H1 (cell line): ENCODE results near the gene CRYBG1. TPM values are rescaled to one million over a fixed set of nuclear protein-coding genes. Genes with fewer than 3 reads are reported as not detected.

Experiments used
- CTCF ChIA-PET: fragments of 300-600 bp; sonication (Branson Sonifier 250); formaldehyde crosslinking; loops from one replicate; lab custom pipeline; 2021; ENCODE audit not compliant: partially characterized antibody; lab: Charles Lee
- POLR2A ChIA-PET: fragments of 300-600 bp; sonication (Branson Sonifier 250); formaldehyde crosslinking; loops from one replicate; lab custom pipeline; 2021; ENCODE audit warnings: inconsistent platforms; ENCODE audit not compliant: partially characterized antibody; lab: Charles Lee
- DNase-seq, 2 experiments: peaks; one replicate each; pipeline versions ENCODE4 v3.0.0 to v3.0.0-alpha.2; 2010 to 2022; ENCODE audit warnings: low spot score in 2 of 2, low read depth in 1 of 2, mixed read lengths in 1 of 2
- FAIRE-seq: peaks from 2 replicates; lab custom pipeline; 2011; peaks lifted over from hg19 to GRCh38; lab: Jason Lieb, UNC
- H2AFZ ChIP-seq: 2 replicates; pipeline ENCODE4 v1.8.1; 2012; ENCODE audit warnings: low read length, inconsistent platforms
- H2AK5ac ChIP-seq: 2 replicates; pipeline ENCODE4 v1.6.1; 2013; ENCODE audit warnings: low read depth, low read length
- H2BK120ac ChIP-seq: replicated peaks from 2 replicates; pipeline ENCODE3; 2013; ENCODE audit warnings: low read depth, low read length, inconsistent platforms
- H2BK12ac ChIP-seq: 2 replicates; pipeline ENCODE4 v1.6.1; 2013; ENCODE audit warnings: low read depth, low read length
- H2BK15ac ChIP-seq: 2 replicates; pipeline ENCODE4 v1.6.1; 2013; ENCODE audit warnings: low read length
- H2BK20ac ChIP-seq: 2 replicates; pipeline ENCODE4 v1.6.1; 2013; ENCODE audit warnings: low read length
- H2BK5ac ChIP-seq: 2 replicates; pipeline ENCODE4 v1.6.1; 2013; ENCODE audit warnings: low read depth, low read length
- H3K14ac ChIP-seq: 2 replicates; pipeline ENCODE4 v1.6.1; 2013; ENCODE audit warnings: inconsistent platforms; ENCODE audit not compliant: insufficient read length
- H3K18ac ChIP-seq: 2 replicates; pipeline ENCODE4 v1.6.1; 2013; ENCODE audit warnings: low read length; ENCODE audit errors: extremely low read depth
- H3K23ac ChIP-seq: 2 replicates; pipeline ENCODE4 v1.6.1; 2013; ENCODE audit warnings: inconsistent platforms; ENCODE audit not compliant: insufficient read length
- H3K23me2 ChIP-seq: 2 replicates; pipeline ENCODE4 v1.6.1; 2013; ENCODE audit warnings: low read depth, low read length
- H3K27ac ChIP-seq: 2 replicates; pipeline ENCODE4 v1.6.1; 2011; ENCODE audit warnings: low read depth, low read length, inconsistent platforms
- H3K27me3 ChIP-seq, 4 experiments: replicated peaks in 1 of 4; 1 replicate in 1 of 4; 2 replicates in 3 of 4; pipeline versions ENCODE4 v1.6.1 to v1.8.1; 2011 to 2013; ENCODE audit warnings: low read length in 3 of 4, mild to moderate bottlenecking in 3 of 4, inconsistent platforms in 2 of 4, mixed read lengths in 2 of 4, moderate library complexity in 1 of 4; ENCODE audit not compliant: control insufficient read depth in 3 of 4, insufficient read depth in 3 of 4; ENCODE audit errors: extremely low read depth in 1 of 4
- H3K36me3 ChIP-seq, 4 experiments: 2 replicates each; pipeline versions ENCODE4 v1.6.1 to v1.8.1; 2011 to 2013; ENCODE audit warnings: mild to moderate bottlenecking in 4 of 4, low read length in 3 of 4, moderate library complexity in 2 of 4, control low read depth in 1 of 4, inconsistent platforms in 1 of 4; ENCODE audit not compliant: insufficient read depth in 4 of 4, control insufficient read depth in 2 of 4
- H3K4ac ChIP-seq: replicated peaks from 2 replicates; pipeline ENCODE3; 2013; ENCODE audit warnings: low read length, low read depth, mixed read lengths, inconsistent platforms; ENCODE audit not compliant: insufficient read length
- H3K4me1 ChIP-seq, 4 experiments: replicated peaks in 1 of 4; 1 replicate in 1 of 4; 2 replicates in 3 of 4; pipeline versions ENCODE4 v1.6.1 to v1.8.1; 2011 to 2013; ENCODE audit warnings: low read length in 3 of 4, inconsistent platforms in 2 of 4, mixed read lengths in 1 of 4; ENCODE audit not compliant: insufficient read depth in 4 of 4, control insufficient read depth in 3 of 4
- H3K4me2 ChIP-seq, 2 experiments: 2 replicates each; pipeline versions ENCODE4 v1.6.1 to v1.8.1; 2011 to 2013; ENCODE audit warnings: low read depth in 2 of 2, low read length in 2 of 2, control low read depth in 1 of 2, inconsistent platforms in 1 of 2, mild to moderate bottlenecking in 1 of 2; ENCODE audit not compliant: insufficient read depth in 1 of 2
- H3K4me3 ChIP-seq, 4 experiments: fragments of 200-600, 300-600 bp in 1 of 4; sonication (generic), shearing (Covaris generic), sonication (Bioruptor Twin) in 1 of 4; 2 replicates each; pipeline versions ENCODE4 v1.5.1 to v1.8.1; 2011 to 2016; ENCODE audit warnings: low read length in 4 of 4, low read depth in 3 of 4, control low read depth in 2 of 4, inconsistent platforms in 2 of 4, mild to moderate bottlenecking in 2 of 4, mixed read lengths in 1 of 4, moderate library complexity in 1 of 4; ENCODE audit not compliant: insufficient read depth in 2 of 4; ENCODE audit errors: extremely low read depth in 1 of 4
- H3K56ac ChIP-seq: replicated peaks from 2 replicates; pipeline ENCODE3; 2013; ENCODE audit warnings: low read depth, mild to moderate bottlenecking, mixed read lengths, low read length, inconsistent platforms; ENCODE audit not compliant: insufficient read length
- H3K79me1 ChIP-seq: 2 replicates; pipeline ENCODE4 v1.6.1; 2013; ENCODE audit warnings: low read depth, low read length, control low read depth
- H3K79me2 ChIP-seq, 2 experiments: 2 replicates each; pipeline versions ENCODE4 v1.6.1 to v1.8.1; 2012 to 2013; ENCODE audit warnings: low read length in 2 of 2, mild to moderate bottlenecking in 2 of 2, inconsistent platforms in 1 of 2; ENCODE audit not compliant: insufficient read depth in 2 of 2, control insufficient read depth in 1 of 2
- H3K9ac ChIP-seq, 4 experiments: replicated peaks in 1 of 4; 1 replicate in 1 of 4; 2 replicates in 3 of 4; pipeline versions ENCODE4 v1.6.1 to v1.8.1; 2011 to 2013; ENCODE audit warnings: low read depth in 3 of 4, low read length in 3 of 4, control low read depth in 2 of 4, mild to moderate bottlenecking in 2 of 4, moderate library complexity in 2 of 4, inconsistent platforms in 1 of 4; ENCODE audit errors: extremely low read depth in 1 of 4
- H3K9me3 ChIP-seq, 2 experiments: 2 replicates each; pipeline versions ENCODE4 v1.6.1 to v1.8.1; 2012 to 2013; ENCODE audit warnings: mild to moderate bottlenecking in 2 of 2, moderate library complexity in 2 of 2, control low read depth in 1 of 2, inconsistent platforms in 1 of 2, low read depth in 1 of 2, low read length in 1 of 2, mixed read lengths in 1 of 2; ENCODE audit not compliant: insufficient read depth in 2 of 2
- H4K20me1 ChIP-seq, 2 experiments: replicated peaks in 1 of 2; 2 replicates each; pipeline versions ENCODE3 to v1.8.1; 2011 to 2013; ENCODE audit warnings: inconsistent platforms in 2 of 2, low read length in 2 of 2, mild to moderate bottlenecking in 1 of 2; ENCODE audit not compliant: insufficient read depth in 2 of 2, control insufficient read depth in 1 of 2
- H4K5ac ChIP-seq: 2 replicates; pipeline ENCODE4 v1.6.1; 2013; ENCODE audit warnings: low read length, low read depth, mixed read lengths, inconsistent platforms; ENCODE audit not compliant: insufficient read length
- H4K8ac ChIP-seq: 2 replicates; pipeline ENCODE4 v1.8.0; 2013; ENCODE audit warnings: mild to moderate bottlenecking, moderate library complexity, low read length, inconsistent platforms; ENCODE audit not compliant: insufficient read depth; ENCODE audit errors: extremely low read depth
- H4K91ac ChIP-seq: replicated peaks from 2 replicates; pipeline ENCODE3; 2013; ENCODE audit warnings: low read length, mixed read lengths, inconsistent platforms; ENCODE audit not compliant: insufficient read length
- BRCA1 ChIP-seq: IDR thresholded peaks from 2 replicates; pipeline ENCODE4 v1.6.1; 2012; ENCODE audit warnings: low read depth, low read length, improper control_type of control experiment
- FOSL1 ChIP-seq: IDR thresholded peaks from 2 replicates; pipeline ENCODE4 v1.6.1; 2011; ENCODE audit warnings: mild to moderate bottlenecking, low read depth, low read length, moderate library complexity; ENCODE audit not compliant: insufficient read depth
- RFX5 ChIP-seq: IDR thresholded peaks from 2 replicates; pipeline ENCODE4 v1.6.1; 2011; ENCODE audit warnings: low read depth, low read length, improper control_type of control experiment, borderline replicate concordance
- SIN3A ChIP-seq, 2 experiments: IDR thresholded peaks in 1 of 2; conservative IDR thresholded peaks in 1 of 2; 2 replicates each; pipeline ENCODE4 v1.6.1; 2011 to 2012; ENCODE audit warnings: low read length in 2 of 2, improper control_type of control experiment in 1 of 2, low read depth in 1 of 2, mild to moderate bottlenecking in 1 of 2
- WGBS, 2 experiments: shearing (Covaris generic) in 1 of 2; methylation state at CpG; one replicate each; pipeline versions ENCODE4 v1.1.6 to v1.1.7; 2013 to 2015; ENCODE audit warnings: low lambda C conversion rate in 2 of 2, mixed read lengths in 2 of 2, inconsistent platforms in 1 of 2, low coverage in 1 of 2, missing lambda C conversion rate in 1 of 2; ENCODE audit not compliant: insufficient replicate concordance in 2 of 2, insufficient coverage in 1 of 2, insufficient read length in 1 of 2; ENCODE audit errors: extremely low coverage in 1 of 2, missing lambda C conversion rate in 1 of 2; 5-methylcytosine and 5-hydroxymethylcytosine counted together
- polyA plus RNA-seq, 7 experiments: library from polyadenylated mRNA; depleted of rRNA in 3 of 7; stranded (reverse) in 5 of 7; unstranded in 2 of 7; fragments of >200 nt in 5 of 7; fragments of 200-250 nt in 2 of 7; gene quantifications; 1 replicate in 5 of 7; 2 replicates in 1 of 7; 4 replicates in 1 of 7; pipeline versions ENCODE4 v1.2.1 to v1.2.3, GENCODE V29; 2011 to 2013; ENCODE audit warnings: missing spikeins in 2 of 7, mixed read lengths in 2 of 7
- total RNA-seq: library from RNA; stranded (reverse); fragmentation: NEBNext Ultra II Directional; extraction: Animal tissue kit (Norgen Biotek cat#: 25700); gene quantifications from 2 replicates; pipeline ENCODE4 v1.2.1, GENCODE V29; 2021

Gene CRYBG1
- total and polyA plus RNA-seq, 2 of the 8 experiments (the other 6 are each of a cell fraction or from before 2014, with no cell fraction given), result 2.2 to 11.6 TPM

DNA sequence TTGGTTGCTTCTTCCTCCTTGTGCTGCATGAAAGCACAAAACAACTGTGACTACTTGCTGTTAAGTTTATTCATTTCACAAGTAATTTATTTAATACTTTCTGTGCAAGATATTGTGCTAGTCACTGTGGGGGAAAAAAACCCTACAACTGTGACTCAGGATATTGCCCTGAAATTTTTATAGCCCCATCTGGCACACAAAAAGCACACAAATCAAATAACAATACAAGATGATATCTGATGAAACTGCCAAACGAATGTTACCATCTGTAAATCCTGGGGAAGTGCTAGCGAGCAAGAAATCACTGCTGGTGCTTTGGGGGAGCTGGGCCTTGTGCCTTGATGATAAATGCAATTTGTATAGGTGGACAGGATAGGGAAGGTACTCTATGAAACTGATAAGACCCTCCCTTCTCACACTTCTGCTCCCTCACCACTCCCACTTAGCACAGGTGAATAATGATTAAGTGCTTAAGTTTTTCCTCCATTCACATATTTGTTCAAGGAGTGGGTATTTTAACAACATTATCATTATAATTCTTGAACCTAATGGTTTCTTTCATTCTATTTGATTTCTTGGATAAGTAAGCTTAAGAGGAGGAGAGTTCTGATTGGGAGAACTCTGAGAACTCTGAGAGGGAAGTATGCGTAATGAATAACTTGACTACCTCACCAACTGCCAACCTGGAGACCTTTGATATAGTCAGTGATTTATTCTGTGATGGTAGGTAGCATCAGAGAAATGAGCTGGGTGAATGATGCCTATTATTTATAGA, 153.5 kb downstream of the CRYBG1 start:
- no peak overlapping the region for H2BK5ac ChIP-seq
- no peak overlapping the region for H3K4me3 ChIP-seq
- H3K56ac ChIP-seq, result no peak overlapping the region
- no peak overlapping the region for H3K23ac ChIP-seq
- H3K4me1 ChIP-seq, result peaks cover 0 to 11% (median 4%) of the 10 kb centered on the region in 4 experiments
- POLR2A ChIA-PET, result no interaction called here
- H2BK12ac ChIP-seq, result no peak overlapping the region
- H2AFZ ChIP-seq, result no peak overlapping the region
- CTCF ChIA-PET, result interaction anchor here (0.6 to 2.6 kb wide), 9 partner anchors 8 to 483 kb away, joined by 3 to 9 read pairs (median 6); no protein-coding TSS in a partner anchor
- no peak overlapping the region for H4K8ac ChIP-seq
- H2BK15ac ChIP-seq, result no peak overlapping the region
- no peak overlapping the region for H2BK20ac ChIP-seq
- no peaks in the 10 kb centered on the region for H3K79me1 ChIP-seq
- no peak overlapping the region for H3K9ac ChIP-seq
- H4K5ac ChIP-seq, result no peak overlapping the region
- peaks cover 24 to 47% (median 46%) of the 10 kb centered on the region in 4 experiments for H3K27me3 ChIP-seq
- H3K36me3 ChIP-seq, result no peaks in the 10 kb centered on the region
- H2AK5ac ChIP-seq, result no peak overlapping the region; the same call in 1 of the 2 replicates
- TF ChIP-seq BRCA1, result no peak
- TF ChIP-seq SIN3A (conservative IDR thresholded peaks at IDR 0.05 in 1 of 2, IDR thresholded peaks at IDR 0.05 in 1 of 2; ENCODE audit: low read depth in 1 of 2, low read length in 2 of 2), result no peak
- no peak for TF ChIP-seq FOSL1
- TF ChIP-seq RFX5, result no peak
- no peak overlapping the region for H3K18ac ChIP-seq
- DNase-seq (no peak), FAIRE-seq (no peak)
- no peaks in the 10 kb centered on the region for H3K9me3 ChIP-seq
- no peak overlapping the region for H3K4ac ChIP-seq
- H3K23me2 ChIP-seq, result peaks cover 19% of the 10 kb centered on the region
- no peaks in the 10 kb centered on the region for H3K79me2 ChIP-seq
- H4K91ac ChIP-seq, result no peak overlapping the region
- no peak overlapping the region for H2BK120ac ChIP-seq
- H3K4me2 ChIP-seq, result no peak overlapping the region; a peak in 1 of 4 replicates
- no peaks in the 10 kb centered on the region for H4K20me1 ChIP-seq
- 56% methylated on average over 3 of the region's 3 CpGs; no CpG with 5 or more reads in 1 of the 2 experiments for WGBS, 2 experiments
- no peak overlapping the region for H3K14ac ChIP-seq
- H3K27ac ChIP-seq, result no peak overlapping the region
